CD4-positive, alpha-beta T cell treated with Interleukin-4 for 1 hour (primary cell): ENCODE data around the gene PPM1G.
A peak's percentile ranks its signal among the peaks of the same experiment; 100 is the strongest.

Experiments
- DNase-seq, 2 donors: peaks; one replicate each; pipeline ENCODE4 v3.0.0-alpha.2; 2020 to 2022

PPM1G gene

DNA sequence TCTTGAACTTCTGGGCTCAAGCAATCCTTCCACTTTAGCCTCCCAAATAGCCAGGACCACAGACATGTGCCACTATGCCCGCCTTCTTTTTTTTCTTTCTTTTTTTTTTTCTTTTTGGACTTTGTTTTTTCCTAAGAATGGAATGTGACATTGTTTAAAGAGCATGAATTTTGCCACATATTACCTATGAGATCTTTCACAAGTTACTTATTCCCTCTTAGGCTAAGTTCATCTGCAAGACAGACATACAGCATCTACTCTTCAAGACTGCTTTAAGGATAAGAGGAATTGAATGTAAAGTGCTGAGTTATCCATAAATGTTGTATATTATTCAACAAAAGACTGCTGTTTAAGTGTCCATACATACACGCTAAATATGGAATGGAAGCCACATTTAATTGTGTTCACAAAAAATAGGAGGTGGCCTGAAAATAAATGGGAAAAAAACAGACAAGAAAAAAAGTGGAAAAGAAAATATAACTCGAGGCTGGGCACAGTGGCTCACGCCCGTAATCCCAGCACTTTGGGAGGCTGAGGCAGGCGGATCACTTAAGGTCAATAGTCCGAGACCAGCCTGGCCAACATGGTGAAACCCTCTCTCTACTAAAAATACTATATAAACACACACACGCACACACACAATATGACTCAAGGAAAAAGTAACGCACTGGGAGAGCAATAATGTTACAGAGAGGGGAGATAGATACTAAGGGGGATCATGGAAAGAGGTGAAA, 3.2 kb upstream of the PPM1G start:
- no peak for DNase-seq

DNA sequence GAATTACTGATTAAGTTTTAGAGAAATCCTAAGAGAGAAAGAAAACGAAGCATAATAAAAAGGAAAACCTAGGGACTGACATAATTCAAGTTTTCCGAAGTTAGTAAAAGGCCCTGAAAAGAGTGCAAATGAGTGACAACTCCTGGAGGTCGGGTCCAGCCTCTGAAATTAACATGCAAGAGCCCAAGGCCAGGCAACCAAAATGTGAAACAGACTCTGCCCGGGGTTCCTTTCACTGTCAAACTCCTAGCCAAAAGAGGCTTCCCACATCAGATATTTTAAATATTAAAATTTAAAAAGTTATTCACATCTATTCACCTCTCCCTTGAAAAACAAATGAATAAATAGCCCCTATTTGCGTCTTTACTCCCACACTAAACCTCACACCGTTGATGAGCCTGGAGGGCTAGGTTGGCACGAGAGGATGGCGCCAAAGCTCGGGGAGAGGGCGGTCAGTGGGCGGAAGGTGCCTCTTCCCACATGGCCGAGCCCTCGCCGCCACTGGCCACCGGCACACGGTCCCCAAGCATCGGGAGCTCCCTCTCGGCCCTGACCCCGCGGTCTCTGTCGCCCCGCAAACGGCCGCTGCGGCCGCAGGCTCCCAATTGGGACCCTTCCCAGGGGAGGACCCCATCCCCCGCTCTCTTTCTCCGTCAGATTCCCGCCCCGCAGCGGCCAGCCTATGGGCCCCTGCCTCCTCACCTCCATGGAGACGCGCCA, 630 bp downstream of the PPM1G start:
- DNase-seq: no peak

DNA sequence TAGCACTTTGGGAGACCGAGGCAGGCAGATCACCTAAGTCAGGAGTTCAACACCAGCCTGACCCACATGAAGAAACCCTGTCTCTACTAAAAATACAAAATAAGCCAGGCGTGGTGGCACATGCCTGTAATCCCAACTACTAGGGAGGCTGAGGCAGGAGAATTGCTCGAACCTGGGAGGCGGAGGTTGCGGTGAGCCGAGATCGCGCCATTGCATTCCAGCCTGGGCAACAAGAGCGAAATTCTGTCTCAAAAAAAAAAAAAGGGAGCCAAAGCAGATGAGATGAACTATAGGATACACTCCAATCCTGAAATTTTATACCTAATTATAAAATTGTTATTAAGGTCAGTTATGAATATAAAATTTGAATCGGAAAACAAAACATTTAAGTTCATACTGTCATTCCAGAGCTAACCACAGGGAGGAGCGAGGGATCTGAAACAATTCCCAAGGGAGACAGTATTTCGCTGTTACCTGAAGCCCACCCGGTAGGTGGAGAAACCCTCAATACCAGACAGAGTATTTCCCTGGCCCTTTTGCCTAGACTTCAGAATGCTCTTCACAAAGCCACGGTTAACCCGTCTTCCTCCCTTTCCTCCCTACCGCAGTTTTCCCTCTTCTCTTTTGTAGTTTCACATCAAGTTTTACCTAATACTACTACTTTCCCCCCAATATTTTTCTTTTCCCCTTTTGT, 1.4 kb downstream of the PPM1G start:
- DNase-seq: no peak

DNA sequence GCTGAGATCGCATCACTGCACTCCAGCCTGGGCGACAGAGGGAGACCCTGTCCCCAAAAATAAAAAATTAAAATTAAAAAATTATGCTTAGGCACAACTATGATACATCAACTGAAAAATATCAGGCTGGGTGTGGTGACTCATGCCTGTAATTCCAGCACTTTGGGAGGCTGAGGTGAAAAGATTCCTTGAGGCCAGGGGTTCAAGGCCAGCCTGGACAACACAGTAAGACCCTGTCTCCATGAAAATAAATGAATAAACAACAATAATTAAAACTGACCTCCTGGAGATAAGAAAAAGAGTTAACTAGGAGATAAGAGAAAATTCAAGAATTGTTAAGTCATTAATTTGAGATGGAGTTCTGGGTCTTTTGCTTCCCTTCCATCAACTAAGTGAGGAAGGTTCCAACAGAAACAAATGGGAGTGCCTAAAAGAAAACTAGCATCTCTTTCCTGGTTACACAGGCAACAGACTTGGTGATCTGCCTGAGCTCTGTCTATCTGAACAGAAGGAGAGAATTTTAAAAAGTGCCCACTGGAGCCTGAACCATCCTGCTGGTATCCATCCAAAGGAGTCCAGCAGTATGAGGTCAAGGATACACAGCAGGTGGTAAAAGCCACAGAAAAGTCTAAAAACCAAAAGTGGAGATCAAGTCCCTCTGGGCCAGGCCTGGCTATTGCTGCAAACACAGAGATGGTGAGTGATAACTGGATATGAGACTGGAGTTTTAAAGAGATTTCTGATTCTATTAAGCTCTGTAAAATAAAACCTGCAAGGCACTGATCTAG, 8.8 kb downstream of the PPM1G start:
- DNase-seq: no peak

DNA sequence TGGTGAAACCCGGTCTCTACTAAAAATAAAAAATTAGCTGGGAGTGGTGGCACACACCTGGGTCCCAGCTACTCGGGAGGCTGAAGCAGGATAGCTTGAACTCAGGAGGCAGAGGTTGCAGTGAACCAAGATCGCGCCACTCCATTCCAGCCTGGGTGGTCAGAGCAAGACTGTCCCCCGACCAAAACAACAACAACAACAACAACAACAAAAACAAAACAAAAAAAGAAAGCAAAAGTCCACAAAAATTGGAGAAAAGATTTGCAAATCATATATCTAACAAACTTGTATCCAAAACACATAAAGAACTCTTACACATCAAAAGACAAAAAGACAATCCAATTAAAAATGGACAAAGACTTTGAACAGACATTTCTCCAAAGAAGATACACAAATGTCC, 10.4 kb downstream of the PPM1G start:
- DNase-seq: no peak

DNA sequence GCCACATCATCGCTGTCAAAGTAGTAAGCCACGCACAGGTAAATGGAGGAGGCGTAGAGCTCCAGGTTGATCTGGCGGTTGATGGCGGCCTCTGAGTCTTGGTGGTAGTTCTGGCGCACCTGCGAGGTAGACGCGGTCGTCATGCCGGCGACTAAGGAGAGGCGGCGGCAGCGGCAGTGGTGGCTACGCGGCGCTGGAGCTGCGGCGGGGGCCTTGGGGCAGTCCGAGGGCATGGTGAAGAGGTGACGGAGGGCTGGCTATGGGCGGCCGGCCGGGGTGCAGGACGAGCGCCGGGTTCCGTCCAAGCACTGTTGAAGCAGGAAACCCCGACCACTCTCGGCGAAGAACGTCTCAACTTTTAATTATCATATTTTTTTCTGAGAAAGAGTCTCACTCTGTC, 16.2 kb downstream of the PPM1G start:
- DNase-seq: no peak

DNA sequence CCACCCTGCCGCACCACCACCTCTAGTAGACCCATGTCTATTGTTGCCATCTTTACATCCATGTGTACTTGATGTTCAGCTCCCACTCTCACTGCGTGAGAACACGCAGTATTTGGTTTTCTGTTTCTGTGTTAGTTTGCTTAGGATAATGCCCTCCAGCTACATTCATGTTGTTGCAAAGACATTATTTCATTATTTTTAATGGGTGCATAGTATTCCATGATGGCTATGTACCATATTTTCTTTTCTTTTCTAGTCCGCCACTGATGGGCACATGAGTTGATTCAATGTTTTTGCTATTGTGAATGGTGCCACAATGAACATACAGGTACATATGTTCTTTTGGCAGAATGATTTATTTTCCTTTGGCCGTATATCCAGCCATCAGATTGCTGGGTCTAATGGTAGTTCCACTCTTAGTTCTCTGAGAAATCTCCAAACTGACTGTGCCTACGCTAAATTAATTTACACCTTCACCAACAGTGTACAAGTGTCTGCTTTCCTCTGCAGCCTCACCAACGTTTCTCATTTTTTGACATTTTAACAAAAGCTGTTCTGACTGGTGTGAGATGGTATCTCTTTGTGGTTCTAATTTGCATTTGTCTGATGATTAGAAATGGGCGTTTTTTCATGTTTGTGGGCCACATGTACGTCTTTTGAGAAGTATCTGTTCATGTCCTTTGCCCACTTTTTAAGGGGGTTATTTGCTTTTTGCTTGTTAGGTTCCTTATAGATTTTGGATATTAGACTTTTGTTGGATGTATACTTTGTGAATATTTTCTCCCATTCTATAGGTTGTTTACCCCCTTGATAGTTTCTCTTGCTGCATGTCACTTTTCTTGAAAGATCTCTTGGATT, 18.3 kb downstream of the PPM1G start:
- DNase-seq: peak in 1 of 2 donors; percentile 74

DNA sequence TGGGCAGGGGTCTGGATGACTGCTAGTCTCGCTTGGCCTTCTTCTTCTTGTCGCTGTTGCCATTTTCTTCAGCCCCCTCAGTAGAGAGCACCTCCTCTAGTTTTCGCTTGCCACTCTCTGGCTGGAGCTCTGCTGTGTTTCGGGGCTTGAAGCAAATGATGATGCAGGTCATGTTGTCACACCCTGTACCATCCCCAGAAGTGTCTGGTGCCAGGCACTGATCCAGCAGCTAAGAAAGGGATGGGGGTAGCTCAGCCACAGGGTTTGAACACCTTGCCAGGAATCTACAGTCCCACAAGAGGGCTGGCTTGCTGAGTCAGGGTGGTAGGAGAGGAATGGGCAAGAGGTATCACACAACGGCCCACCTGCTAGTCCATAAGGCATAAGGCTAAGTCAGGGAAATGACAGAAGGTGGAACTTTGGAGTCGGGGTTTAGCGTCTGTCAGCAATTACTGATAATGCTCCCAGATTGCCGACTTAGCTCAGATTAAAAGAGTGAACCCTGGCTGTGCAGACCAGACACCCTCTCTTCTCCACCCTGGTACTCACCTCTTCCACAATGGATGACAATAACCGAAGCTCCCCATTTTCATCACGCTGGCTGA, 27.7 kb downstream of the PPM1G start:
- DNase-seq: no peak

DNA sequence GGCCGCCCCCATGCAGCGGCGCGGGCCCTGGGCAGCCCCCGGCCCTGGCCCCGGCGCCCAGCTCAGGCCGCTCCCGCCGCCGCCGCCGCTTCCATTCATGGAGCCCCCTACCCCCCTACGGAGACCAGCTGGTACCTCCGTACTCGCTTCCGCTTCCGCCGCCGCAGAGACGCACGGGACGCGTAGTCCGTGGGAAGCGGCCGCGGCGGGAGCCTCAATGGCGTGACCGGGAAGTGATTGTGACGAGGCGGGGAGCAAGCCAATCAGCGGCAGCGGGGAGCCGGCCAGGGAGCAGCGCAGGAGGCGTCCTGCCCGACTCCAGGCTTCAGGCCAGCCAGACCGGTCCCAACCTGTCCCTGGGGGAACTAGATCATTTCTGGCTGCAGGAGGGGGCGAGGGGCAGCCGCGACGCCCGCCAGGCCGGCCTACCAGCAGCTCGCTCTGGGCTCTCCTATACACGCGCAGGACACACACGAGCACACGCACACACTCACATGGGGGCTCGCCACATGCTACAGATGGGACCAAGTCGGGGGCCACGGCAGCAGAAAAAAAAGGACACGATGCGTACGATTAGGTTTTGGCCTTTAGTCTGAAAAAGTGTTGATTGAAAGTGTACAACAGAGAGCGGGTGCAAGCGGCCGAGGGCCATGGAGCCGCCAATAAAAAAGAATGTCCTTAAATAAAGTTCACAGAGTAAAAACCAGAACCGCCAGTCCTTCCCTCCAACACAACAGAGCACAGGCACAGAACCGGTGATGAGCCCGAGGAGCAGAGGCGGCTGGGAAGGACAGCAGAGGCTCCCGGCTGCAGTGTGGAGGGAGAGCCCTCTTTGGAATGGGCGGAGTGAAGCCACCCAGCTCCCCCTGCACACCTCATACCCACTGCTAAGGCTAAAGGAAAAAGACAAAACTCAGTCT, 28.5 kb downstream of the PPM1G start, which contains the start of gene ZNF513:
TSS of gene ZNF513 (minus strand) at position 109 of the 920 bp plus-strand sequence. CDS start 208 bp downstream, outside the sequence.
- peak; percentile 90 to 91 for DNase-seq

DNA sequence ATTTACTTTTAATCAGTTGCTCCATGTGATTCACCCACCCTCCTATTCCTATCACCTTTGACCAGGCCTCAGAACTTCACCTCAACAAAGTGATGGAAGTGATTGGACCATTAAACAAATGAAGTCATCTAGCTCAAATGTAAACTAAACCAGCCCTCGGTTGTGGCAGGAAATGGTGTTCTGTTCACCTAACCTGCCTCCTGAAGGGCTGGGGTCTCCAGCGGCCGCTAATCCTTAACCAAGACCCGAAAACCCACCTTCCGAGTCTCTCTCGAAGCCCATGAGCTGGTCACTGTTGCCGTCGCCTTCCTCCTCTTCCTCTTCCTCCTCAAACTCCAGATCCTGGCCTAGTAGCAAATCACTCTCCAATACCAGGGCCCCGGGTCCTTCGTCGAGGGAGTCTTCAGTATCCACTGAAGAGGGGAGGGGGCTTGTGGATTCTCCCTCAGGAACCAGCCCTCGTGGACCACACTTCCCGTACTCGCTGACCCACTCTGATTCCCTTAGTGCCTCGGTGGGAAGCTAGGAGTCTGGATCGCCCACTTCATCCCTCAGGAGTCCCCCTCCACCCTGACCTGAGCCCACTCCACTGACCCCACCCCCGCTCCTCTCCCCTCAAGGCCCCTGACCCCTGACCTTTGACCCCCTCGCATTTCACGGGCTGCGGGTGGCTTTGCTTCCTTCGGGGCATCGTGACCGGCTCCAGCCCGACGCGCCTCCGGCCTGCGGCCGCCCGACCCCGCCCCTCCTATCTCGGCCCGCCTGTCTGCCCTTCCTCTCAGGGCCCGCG, 29.4 kb downstream of the PPM1G start:
- peak; percentile 50 to 58 for DNase-seq

DNA sequence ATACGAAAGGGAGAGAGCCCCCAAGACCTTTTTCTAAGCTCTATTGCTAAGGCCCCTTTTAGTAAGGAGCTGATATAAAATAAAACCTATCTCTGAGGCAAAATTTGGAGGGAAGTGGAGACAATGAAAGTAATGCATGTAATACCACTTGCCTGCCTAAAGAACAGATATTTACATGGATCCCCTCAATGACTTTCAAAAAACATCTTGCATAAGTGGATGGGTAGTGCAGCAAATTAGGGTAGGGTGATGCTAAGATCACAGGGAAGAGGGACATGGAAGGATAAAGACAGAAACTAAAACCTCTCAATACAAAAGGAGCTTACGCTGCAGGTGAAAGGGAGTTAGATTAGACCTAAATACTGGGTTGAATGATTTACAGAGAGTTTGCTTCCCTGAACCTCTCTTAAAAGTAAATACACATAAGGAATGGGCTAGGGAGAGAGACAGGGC, 30.0 kb downstream of the PPM1G start:
- no peak for DNase-seq

DNA sequence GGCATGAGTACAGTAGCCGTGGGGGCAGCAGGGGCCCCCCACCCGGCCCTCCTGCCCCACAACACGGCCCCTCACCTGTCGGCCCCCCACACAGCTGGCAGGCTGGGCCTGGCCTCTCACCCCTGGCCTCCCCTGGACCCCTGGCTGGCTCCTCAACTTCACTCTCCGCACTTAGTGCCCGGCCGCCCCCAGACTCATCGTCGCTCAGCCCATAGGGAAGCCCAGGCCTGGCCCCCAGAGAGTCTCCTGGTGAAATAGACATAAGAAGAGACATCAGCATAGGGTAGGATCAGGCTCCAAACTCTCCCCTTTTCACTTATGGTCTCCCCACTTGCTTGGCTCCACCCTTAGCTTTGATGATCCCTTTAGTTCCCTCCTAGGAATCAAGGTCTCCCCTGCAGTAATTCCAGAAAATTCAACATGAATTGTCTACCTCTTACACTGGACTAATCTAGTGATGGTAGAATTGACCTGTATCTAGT, 30.5 kb downstream of the PPM1G start:
- DNase-seq: no peak

DNA sequence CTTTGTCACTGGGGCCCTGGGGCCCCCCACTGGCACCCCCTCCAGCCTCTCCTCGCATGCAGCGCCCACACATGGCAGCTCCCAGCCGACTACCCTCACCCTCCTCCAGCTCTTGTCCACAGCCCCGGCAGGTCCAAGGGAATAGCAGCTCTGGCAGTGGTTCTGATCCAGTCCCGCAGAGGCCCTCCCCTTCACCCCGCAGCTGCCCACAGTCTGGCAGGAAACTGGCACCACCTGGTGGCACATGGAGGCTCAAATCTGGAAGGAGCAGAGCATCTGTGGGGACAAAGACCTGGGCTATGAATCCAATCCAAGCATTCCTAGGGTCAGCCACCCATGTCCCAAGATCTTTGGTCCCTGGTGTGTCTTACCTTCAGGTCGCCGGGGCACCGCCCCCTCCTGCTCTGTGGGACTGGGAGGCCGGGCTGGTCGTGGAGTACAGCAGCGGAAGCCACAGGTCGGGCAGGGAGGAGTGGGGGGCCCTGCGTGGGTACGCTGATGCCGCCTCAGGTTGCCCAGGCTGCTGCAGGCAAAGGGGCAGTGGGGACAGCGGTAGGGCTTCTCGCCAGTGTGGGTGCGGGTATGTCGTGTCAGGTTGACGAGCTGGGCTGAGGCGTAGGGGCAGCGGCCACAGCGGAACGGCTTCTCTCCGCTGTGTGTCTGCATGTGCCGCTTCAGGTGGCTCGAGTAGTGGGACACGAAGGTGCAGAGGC, 31.1 kb downstream of the PPM1G start:
- DNase-seq: no peak

DNA sequence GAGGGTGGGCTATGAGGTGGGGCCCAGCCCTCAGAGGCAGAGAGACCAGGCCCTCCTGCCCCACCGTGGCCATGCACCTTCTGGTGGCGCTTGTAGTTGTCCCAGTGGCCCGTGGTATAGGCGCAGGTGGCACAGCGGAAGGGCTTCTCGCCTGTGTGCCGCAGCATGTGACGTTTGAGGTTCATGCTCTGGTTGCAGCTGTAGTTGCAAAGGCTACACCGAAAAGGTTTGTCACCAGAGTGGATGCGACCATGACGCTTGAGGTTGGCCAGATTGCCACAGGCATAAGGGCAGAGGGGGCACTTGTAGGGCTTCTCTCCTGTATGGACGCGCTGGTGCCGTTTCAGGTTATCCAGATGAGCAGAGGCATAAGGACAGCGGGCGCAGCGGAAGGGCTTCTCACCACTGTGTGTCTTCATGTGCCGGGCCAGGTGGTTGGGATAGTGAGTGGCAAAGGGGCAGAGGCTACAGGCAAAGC, 31.7 kb downstream of the PPM1G start:
- DNase-seq: no peak

DNA sequence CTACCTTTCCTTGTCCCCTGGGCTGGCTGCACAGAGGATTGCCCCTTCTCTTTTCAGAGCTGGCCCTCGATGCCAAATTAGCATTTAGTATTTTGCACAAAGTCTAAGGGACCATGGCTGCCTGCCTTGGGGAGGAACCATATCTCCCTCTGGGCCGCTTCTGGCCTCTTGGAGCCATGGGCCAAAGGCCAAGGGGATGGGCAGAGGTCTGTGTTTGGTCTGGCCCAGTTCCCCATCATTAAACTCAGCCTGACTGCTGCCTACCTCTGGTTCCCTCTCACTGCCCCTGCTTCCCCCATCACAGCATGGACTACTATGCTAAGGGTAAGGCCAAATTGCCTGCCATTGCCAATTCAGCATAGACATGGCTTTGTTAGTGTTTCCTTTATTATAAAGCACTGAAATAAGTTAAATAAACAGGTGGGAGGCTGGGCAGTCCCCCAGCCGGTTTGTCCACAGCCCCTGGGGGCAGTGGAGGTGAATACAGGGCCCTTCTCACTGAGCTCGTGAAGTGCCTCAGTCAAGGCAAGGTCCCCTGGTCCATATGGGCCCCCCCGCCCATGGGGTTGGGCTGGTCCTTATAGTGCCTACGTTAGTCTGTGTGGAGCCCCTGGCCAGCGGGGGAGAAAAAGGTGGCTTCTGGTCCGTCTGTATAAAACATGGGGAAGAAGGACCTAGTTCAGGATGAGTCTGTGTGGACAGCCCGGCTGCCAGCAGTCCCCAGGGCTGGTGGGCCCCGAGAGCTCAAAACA, 32.3 kb downstream of the PPM1G start:
- no peak for DNase-seq

DNA sequence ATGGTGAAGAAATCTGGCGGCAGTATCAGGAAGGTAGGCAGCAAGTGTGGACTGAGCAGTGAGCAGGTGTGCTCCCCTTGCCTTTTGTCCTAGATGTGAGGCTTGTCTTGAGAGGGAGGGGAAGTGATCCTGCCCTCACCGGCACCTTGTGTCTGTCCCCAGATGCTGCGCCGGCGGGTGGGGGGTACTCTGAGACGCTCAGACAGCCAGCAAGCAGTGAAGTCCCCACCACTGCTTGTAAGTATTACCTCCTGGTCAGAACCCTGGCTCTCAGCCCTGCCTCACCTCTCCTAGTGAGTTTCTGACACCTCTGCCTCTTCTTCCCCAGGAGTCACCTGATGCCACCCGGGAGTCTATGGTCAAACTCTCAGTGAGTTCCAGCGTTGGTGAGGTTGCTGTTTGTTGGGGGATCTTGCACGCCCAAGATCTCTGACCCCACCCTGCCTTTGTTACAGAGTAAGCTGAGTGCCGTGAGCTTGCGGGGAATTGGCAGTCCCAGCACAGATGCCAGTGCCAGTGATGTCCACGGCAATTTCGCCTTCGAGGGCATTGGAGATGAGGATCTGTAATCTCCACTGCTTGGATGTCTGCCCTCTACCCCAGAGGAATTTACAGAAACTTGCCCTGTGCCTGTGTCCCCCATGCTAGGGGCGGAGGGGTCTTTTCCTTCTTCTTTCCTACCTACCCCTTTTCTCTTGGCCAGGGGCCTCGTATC, 33.1 kb downstream of the PPM1G start:
- DNase-seq: no peak

DNA sequence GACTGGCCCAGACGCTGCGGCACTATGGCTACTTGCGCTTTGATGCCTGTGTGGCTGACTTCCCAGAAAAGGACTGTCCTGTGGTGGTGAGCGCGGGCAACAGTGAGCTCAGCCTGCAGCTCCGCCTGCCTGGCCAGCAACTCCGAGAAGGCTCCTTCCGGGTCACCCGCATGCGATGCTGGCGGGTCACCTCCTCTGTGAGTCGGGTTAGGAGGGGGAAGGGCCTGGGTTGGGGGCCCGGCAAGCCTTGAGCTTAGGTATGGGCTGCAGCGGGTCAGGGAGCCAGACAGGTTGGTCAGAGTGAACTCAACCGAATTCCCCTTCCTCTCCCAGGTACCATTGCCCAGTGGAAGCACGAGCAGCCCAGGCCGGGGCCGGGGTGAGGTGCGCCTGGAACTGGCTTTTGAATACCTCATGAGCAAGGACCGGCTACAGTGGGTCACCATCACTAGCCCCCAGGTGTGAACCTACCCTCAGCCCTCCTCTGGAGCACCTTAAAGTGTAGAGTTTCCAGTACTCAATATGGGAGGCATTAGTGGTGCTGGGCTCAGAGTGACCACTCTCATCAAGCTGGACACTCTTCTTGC, 33.8 kb downstream of the PPM1G start:
- no peak for DNase-seq
